ENCODE measurements around the gene CDX1.

Gene CDX1

GRCh38 chr5:150146862-150147601, 19.5 kb upstream of the CDX1 start:
- DNase-seq (ENCODE audit: low spot score): no peak

- DNase-seq (ENCODE audit: low spot score): no peak
Observed at GRCh38 chr5:150147670-150148069, 18.9 kb upstream of the CDX1 start.

GRCh38 chr5:150148117-150148927, 18.3 kb upstream of the CDX1 start:
- DNase-seq (ENCODE audit: low spot score): no peak

- DNase-seq (ENCODE audit: low spot score): no peak
Observed at GRCh38 chr5:150149618-150150017, 17.0 kb upstream of the CDX1 start.

GRCh38 chr5:150152636-150153462, 13.7 kb upstream of the CDX1 start:
- no peak for DNase-seq (ENCODE audit: low spot score)

GRCh38 chr5:150153483-150153882, 13.1 kb upstream of the CDX1 start:
- DNase-seq (ENCODE audit: low spot score): no peak

- no peak for DNase-seq (ENCODE audit: low spot score)
Observed at GRCh38 chr5:150153957-150154617, 12.5 kb upstream of the CDX1 start.

- DNase-seq (ENCODE audit: low spot score): no peak
Observed at GRCh38 chr5:150154618-150155128, 11.9 kb upstream of the CDX1 start.

GRCh38 chr5:150155258-150156026, 11.1 kb upstream of the CDX1 start, which contains the start of gene PDGFRB:
TSS of gene PDGFRB (minus strand) at chr5:150155845. CDS start at chr5:150137047, 18,798 bp downstream.
- no peak for DNase-seq (ENCODE audit: low spot score)

- DNase-seq (ENCODE audit: low spot score): no peak
Observed at GRCh38 chr5:150156027-150156368, 10.6 kb upstream of the CDX1 start.

- DNase-seq (ENCODE audit: low spot score): no peak
Observed at GRCh38 chr5:150156540-150156939, 10.0 kb upstream of the CDX1 start.

- DNase-seq (ENCODE audit: low spot score): no peak
Observed at GRCh38 chr5:150157168-150157567, 9.4 kb upstream of the CDX1 start.

- no peak for DNase-seq (ENCODE audit: low spot score)
Observed at GRCh38 chr5:150158170-150158949, 8.2 kb upstream of the CDX1 start.

GRCh38 chr5:150159031-150159430, 7.5 kb upstream of the CDX1 start:
- no peak for DNase-seq (ENCODE audit: low spot score)

- no peak for DNase-seq (ENCODE audit: low spot score)
Observed at GRCh38 chr5:150159741-150160179, 6.8 kb upstream of the CDX1 start.

- no peak for DNase-seq (ENCODE audit: low spot score)
Observed at GRCh38 chr5:150160448-150161081, 6.0 kb upstream of the CDX1 start.

- peak; percentile 55 for DNase-seq (ENCODE audit: low spot score)
Observed at GRCh38 chr5:150161242-150162141, 5.1 kb upstream of the CDX1 start.

GRCh38 chr5:150162142-150162513, 4.5 kb upstream of the CDX1 start:
- DNase-seq (ENCODE audit: low spot score): no peak

- no peak for DNase-seq (ENCODE audit: low spot score)
Observed at GRCh38 chr5:150163035-150163434, 3.5 kb upstream of the CDX1 start.
